Spleen (tissue), 11 donors: ENCODE measurements around the gene COL11A2. TPM values are rescaled to one million over a fixed set of nuclear protein-coding genes. Genes with fewer than 3 reads are reported as not detected.

Experiments
- DNase-seq: peaks from one replicate; pipeline ENCODE4 v3.0.0-alpha.2; 2020
- H3K27ac ChIP-seq, 8 donors: fragments of 200-600 bp; sonication (generic) in 7 of 8; 1 replicate in 4 of 8; 2 replicates in 4 of 8; pipeline versions ENCODE4 v1.5.0 to v1.8.0; 2016 to 2021; ENCODE audit warnings: inconsistent platforms in 4 of 8, mild to moderate bottlenecking in 4 of 8, moderate library complexity in 1 of 8
- H3K27me3 ChIP-seq, 7 donors: fragments of 200-600 bp; sonication (generic) in 6 of 7; replicated peaks in 1 of 7; 1 replicate in 4 of 7; 2 replicates in 3 of 7; pipeline versions ENCODE4 v1.5.0 to v1.8.0; 2016 to 2021; ENCODE audit warnings: inconsistent platforms in 3 of 7, mild to moderate bottlenecking in 1 of 7
- H3K36me3 ChIP-seq, 6 donors: fragments of 200-600 bp; sonication (generic) in 5 of 6; 1 replicate in 4 of 6; 2 replicates in 2 of 6; pipeline versions ENCODE4 v1.5.0 to v1.8.0; 2016 to 2021; ENCODE audit warnings: inconsistent platforms in 2 of 6
- H3K4me1 ChIP-seq, 6 donors: fragments of 200-600 bp; sonication (generic) in 5 of 6; 1 replicate in 3 of 6; 2 replicates in 3 of 6; pipeline versions ENCODE4 v1.5.0 to v1.8.0; 2016 to 2021; ENCODE audit warnings: inconsistent platforms in 3 of 6
- H3K4me3 ChIP-seq, 8 donors: fragments of 200-600 bp; sonication (generic) in 7 of 8; 1 replicate in 4 of 8; 2 replicates in 4 of 8; pipeline versions ENCODE4 v1.5.0 to v1.8.0; 2016 to 2021; ENCODE audit warnings: inconsistent platforms in 4 of 8, mild to moderate bottlenecking in 4 of 8, moderate library complexity in 2 of 8
- H3K9me3 ChIP-seq, 8 donors: fragments of 200-600 bp; sonication (generic) in 7 of 8; 1 replicate in 4 of 8; 2 replicates in 4 of 8; pipeline versions ENCODE4 v1.5.0 to v1.8.0; 2016 to 2021; ENCODE audit warnings: inconsistent platforms in 4 of 8
- CTCF ChIP-seq, 11 experiments: fragments of 200-600 bp in 7 of 11; fragments of 450-650 bp in 4 of 11; sonication (generic) in 4 of 11; IDR thresholded peaks in 8 of 11; conservative IDR thresholded peaks in 3 of 11; 1 replicate in 7 of 11; 2 replicates in 4 of 11; pipeline versions ENCODE4 v1.4.0 to v1.8.0; 2016 to 2021; ENCODE audit warnings: antibody characterized with exemption in 11 of 11, inconsistent platforms in 4 of 11, mild to moderate bottlenecking in 1 of 11
- POLR2A ChIP-seq, 3 donors: fragments of 450-650 bp; IDR thresholded peaks; one replicate each; pipeline ENCODE4 v1.5.1; 2017; ENCODE audit warnings: antibody characterized with exemption in 3 of 3, mild to moderate bottlenecking in 1 of 3
- POLR2AphosphoS5 ChIP-seq, 3 donors: sonication (generic); formaldehyde crosslinking; IDR thresholded peaks; one replicate each; pipeline ENCODE4 v1.5.1; 2017; ENCODE audit warnings: antibody characterized with exemption in 3 of 3
- WGBS, 5 donors: extraction: QIAGEN DNeasy Blood & Tissue Kit in 3 of 5; methylation state at CpG; one replicate each; pipeline versions ENCODE4 v1.1.5 to v1.1.7; 2013 to 2018; 5-methylcytosine and 5-hydroxymethylcytosine counted together
- intact Hi-C: fragments of 100-400 bp; cut with DNase I; formaldehyde crosslinking; loops from one replicate; pipeline ENCODE4 v1.15.0; 2023; ENCODE audit warnings: low total_unique reads
- polyA plus RNA-seq, 3 donors: library from polyadenylated mRNA; stranded (reverse); fragments of 200-250 nt; gene quantifications; one replicate each; pipeline ENCODE4 v1.2.1, GENCODE V29; 2013
- total RNA-seq, 7 donors: library from RNA; depleted of rRNA in 3 of 7; stranded (reverse); fragments of >200 nt in 3 of 7; fragmentation: NEBNext Ultra II Directional in 4 of 7; extraction: Animal tissue kit (Norgen Biotek cat#: 25700) in 4 of 7; gene quantifications; one replicate each; pipeline versions ENCODE4 v1.1.0 to v1.2.1, GENCODE V29; 2016 to 2021
- donor health status: healthy with polysubstance abuse.
- donor health status: DM: no; HTN: no; CAD: no; lungs with moderate emphysema.
- donor health status: DM: no; HTN: no; CAD: no.
- donor health status: Bipolar disorder and iron deficiency.
- donor health status: healthy.
- donor health status: DM: no; HTN: no; CAD: no.
- donor health status: DM: yes; HTN: yes; CAD: no.

Gene COL11A2
- total and polyA plus RNA-seq, 10 donors, result 0.68 to 2.4 (median 1.3) TPM

- peak overlapping the region in 7 of 8 donors; percentile 73 to 99 (median 88) for H3K4me3 ChIP-seq
- no peaks in the 10 kb centered on the region for H3K9me3 ChIP-seq
- peaks cover 0 to 41% (median 25%) of the 10 kb centered on the region in 6 donors for H3K36me3 ChIP-seq
- no peak for TF ChIP-seq CTCF (IDR thresholded peaks at IDR 0.05 in 8 of 11, conservative IDR thresholded peaks at IDR 0.05 in 3 of 11)
- no peak for TF ChIP-seq POLR2AphosphoS5 (IDR thresholded peaks at IDR 0.05)
- TF ChIP-seq POLR2A (IDR thresholded peaks at IDR 0.05), result no peak
- peaks cover 34 to 90% (median 72%) of the 10 kb centered on the region in 6 donors for H3K4me1 ChIP-seq
- H3K27me3 ChIP-seq, result no peaks in the 10 kb centered on the region
- WGBS, 5 donors, result 84 to 94% (median 88%) methylated on average over 6 of the region's 6 CpGs
- intact Hi-C loops, result no loop called here
- H3K27ac ChIP-seq, result peak overlapping the region in 1 of 8 donors; percentile 96
- DNase-seq, result no peak
These were observed 9.7 kb upstream of the COL11A2 start for GRCh38 chr6:33201935-33202334.

DNA sequence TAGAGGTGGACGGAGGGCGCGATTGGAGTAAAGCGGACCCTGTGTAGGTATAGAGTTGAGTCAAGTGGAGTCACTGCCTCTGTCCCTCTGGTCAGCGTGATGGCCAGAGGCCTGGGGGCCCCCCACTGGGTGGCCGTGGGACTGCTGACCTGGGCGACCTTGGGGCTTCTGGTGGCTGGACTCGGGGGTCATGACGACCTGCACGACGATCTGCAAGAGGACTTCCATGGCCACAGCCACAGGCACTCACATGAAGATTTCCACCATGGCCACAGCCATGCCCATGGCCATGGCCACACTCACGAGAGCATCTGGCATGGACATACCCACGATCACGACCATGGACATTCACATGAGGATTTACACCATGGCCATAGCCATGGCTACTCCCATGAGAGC lies 8.9 kb upstream of the COL11A2 start:
- DNase-seq, result peak; percentile 89
- H3K27ac ChIP-seq, result peak overlapping the region; percentile 87 to 99 (median 98)
- TF ChIP-seq CTCF (IDR thresholded peaks at IDR 0.05 in 8 of 11, conservative IDR thresholded peaks at IDR 0.05 in 3 of 11) (no peak), POLR2AphosphoS5 (IDR thresholded peaks at IDR 0.05) (no peak), POLR2A (IDR thresholded peaks at IDR 0.05) (no peak)
- H3K9me3 ChIP-seq, result no peaks in the 10 kb centered on the region
- peak overlapping the region; percentile 48 to 99 (median 87) for H3K4me3 ChIP-seq
- no peaks in the 10 kb centered on the region for H3K27me3 ChIP-seq
- H3K4me1 ChIP-seq, result peaks cover 34 to 91% (median 72%) of the 10 kb centered on the region in 6 donors
- peaks cover 0 to 49% (median 32%) of the 10 kb centered on the region in 6 donors for H3K36me3 ChIP-seq
- whole genome bisulfite sequencing, 5 donors, result 0 to 9% (median 5%) methylated on average over 8 to 14 of the region's 14 CpGs
- intact Hi-C loops, result no loop called here

DNA sequence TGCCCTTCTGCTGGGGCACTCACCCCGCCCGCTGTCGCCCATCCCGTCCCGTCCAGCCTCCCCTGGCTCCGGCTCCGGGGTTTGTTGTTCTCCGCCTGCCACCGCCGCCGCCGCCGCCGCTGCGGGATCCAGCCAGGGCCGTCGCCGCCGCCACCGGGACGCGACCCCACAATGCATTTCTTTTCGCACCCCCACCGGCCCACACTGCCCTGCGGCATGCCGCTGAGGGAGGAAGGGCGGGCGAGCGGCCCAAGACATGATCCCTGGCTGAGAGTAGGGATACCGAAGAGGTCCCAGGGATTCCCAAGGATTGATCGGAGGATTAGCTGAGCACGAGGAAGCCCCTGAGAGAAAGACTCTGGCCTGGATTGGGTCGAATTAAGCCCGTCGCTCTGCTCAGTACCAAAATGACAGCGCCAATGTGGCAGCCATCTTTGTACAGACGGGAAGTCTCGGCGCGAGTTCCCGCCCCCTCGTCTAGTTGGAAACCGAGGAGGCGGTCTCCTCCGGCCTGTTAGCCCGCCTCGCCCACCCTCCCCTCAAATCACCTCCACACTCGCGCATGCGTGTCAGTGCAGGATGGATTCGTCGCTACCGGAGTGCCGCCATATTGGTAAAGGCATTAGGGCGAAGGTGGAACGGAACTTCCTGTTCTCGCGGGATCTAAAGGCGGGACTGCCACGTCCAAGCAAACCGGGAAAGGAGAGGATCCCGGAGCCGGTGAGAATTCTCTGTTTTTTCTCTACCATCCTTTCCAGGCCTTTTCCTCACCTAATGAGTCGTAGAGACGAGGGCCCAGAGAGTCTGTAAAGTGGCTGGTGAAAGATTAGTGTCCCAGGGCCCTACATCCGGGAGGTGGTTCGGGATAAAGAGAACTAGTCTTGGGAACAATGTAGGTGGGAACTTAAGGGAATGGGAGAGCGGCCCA lies 8.2 kb upstream of the COL11A2 start, which contains the start of the genes RXRB and SLC39A7:
RXRB (minus strand) TSS at position 447 of the 928 bp plus-strand sequence; CDS start at position 258, 189 bp downstream.
SLC39A7 (plus strand) TSS at position 649 of the 928 bp plus-strand sequence. CDS start 379 bp downstream, outside the sequence.
- WGBS, 5 donors, result 0 to 1% (median 0%) methylated on average over 35 to 68 of the region's 68 CpGs
- H3K4me3 ChIP-seq, result peak within 1 kb of the TSS; percentile 48 to 99 (median 87)

More for the DNA sequence above, 8.2 kb upstream of the COL11A2 start, which contains the start of the genes RXRB and SLC39A7:
- intact Hi-C loops, result no loop called here
- Histone ChIP-seq H3K9me3 (no peaks in the 10 kb centered on the region), H3K36me3 (peaks cover 0 to 56% (median 39%) of the 10 kb centered on the region in 6 donors), H3K4me1 (peaks cover 34 to 86% (median 70%) of the 10 kb centered on the region in 6 donors), H3K27ac (peak within 1 kb of the TSS; percentile 87 to 99 (median 98)), H3K27me3 (no peaks in the 10 kb centered on the region)
- TF ChIP-seq POLR2AphosphoS5 (IDR thresholded peaks at IDR 0.05), result peak; percentile 86 to 91 (median 88)
- TF ChIP-seq CTCF (IDR thresholded peaks at IDR 0.05 in 8 of 11, conservative IDR thresholded peaks at IDR 0.05 in 3 of 11), result peak in 4 of 11 experiments; percentile 11 to 30 (median 21)
- TF ChIP-seq POLR2A (IDR thresholded peaks at IDR 0.05), result peak; percentile 20 to 64 (median 35)
- DNase-seq, result peak; percentile 99
